K562 (cell line): ENCODE results near the gene HCFC1R1. TPM values are rescaled to one million over a fixed set of nuclear protein-coding genes. Genes with fewer than 3 reads are reported as not detected.
A peak's percentile ranks its signal among the peaks of the same experiment; 100 is the strongest.

Experiments
- CCAR2 ChIP-seq: fragments of 200-400 bp; formaldehyde crosslinking; IDR thresholded peaks from 2 replicates; pipeline ENCODE4 v1.6.1; 2017; ENCODE audit warnings: mild to moderate bottlenecking, low read depth, low read length
- HDAC2 ChIP-seq: fragments of 450-650 bp; IDR thresholded peaks from 2 replicates; pipeline ENCODE4 v1.6.1; 2016; ENCODE audit warnings: mild to moderate bottlenecking
- HLTF ChIP-seq: fragments of 450-650 bp; IDR thresholded peaks from 2 replicates; pipeline ENCODE4 v1.6.1; 2016
- MAFK ChIP-seq: IDR thresholded peaks from 2 replicates; pipeline ENCODE4 v1.6.1; 2011; ENCODE audit warnings: low read length, improper control_type of control experiment
- MEIS2 ChIP-seq: fragments of 450-650 bp; IDR thresholded peaks from 2 replicates; pipeline ENCODE4 v1.6.1; 2014; ENCODE audit warnings: mild to moderate bottlenecking; ENCODE audit not compliant: partially characterized antibody
- MTA1 ChIP-seq: fragments of 450-650 bp; IDR thresholded peaks from 2 replicates; pipeline ENCODE4 v1.6.1; 2017; ENCODE audit warnings: borderline replicate concordance
- NCOA6 ChIP-seq: fragments of 450-650 bp; IDR thresholded peaks from 2 replicates; pipeline ENCODE4 v1.6.1; 2017; ENCODE audit warnings: mild to moderate bottlenecking
- NCOR1 ChIP-seq: fragments of 450-650 bp; IDR thresholded peaks from 2 replicates; pipeline ENCODE4 v1.6.1; 2016; ENCODE audit warnings: mild to moderate bottlenecking, moderate library complexity
- NFIX ChIP-seq: fragments of 250-450 bp; sonication (Bioruptor Pico); IDR thresholded peaks from 2 replicates; pipeline ENCODE4 v1.4.0; 2020; ENCODE audit warnings: low read depth, mild to moderate bottlenecking, moderate library complexity
- POLR2B ChIP-seq: fragments of 450-650 bp; IDR thresholded peaks from 2 replicates; pipeline ENCODE4 v1.6.1; 2018; ENCODE audit warnings: low read depth; ENCODE audit not compliant: partially characterized antibody
- POLR3A ChIP-seq: IDR thresholded peaks from 2 replicates; pipeline ENCODE4 v1.6.1; 2011; ENCODE audit warnings: borderline replicate concordance, mild to moderate bottlenecking, moderate library complexity; ENCODE audit not compliant: insufficient read length, insufficient read depth; ENCODE audit errors: extremely low read depth
- PTTG1 ChIP-seq: fragments of 450-650 bp; IDR thresholded peaks from 2 replicates; pipeline ENCODE4 v1.6.1; 2016; ENCODE audit warnings: low read depth, mild to moderate bottlenecking, missing genetic modification characterization, missing compliant biosample characterization
- RFX1 ChIP-seq: fragments of 450-650 bp; IDR thresholded peaks from 2 replicates; pipeline ENCODE4 v1.6.1; 2016; ENCODE audit warnings: mild to moderate bottlenecking, moderate library complexity
- SMAD3 ChIP-seq: fragments of 450-650 bp; formaldehyde crosslinking; conservative IDR thresholded peaks from 2 replicates; pipeline ENCODE4 v1.4.0; 2020; ENCODE audit warnings: mild to moderate bottlenecking
- YY1 ChIP-seq, 3 experiments: IDR thresholded peaks; 2 replicates each; pipeline ENCODE4 v1.6.1; 2011; ENCODE audit warnings: low read length in 2 of 3, mild to moderate bottlenecking in 2 of 3, moderate library complexity in 2 of 3, borderline replicate concordance in 1 of 3, control low read depth in 1 of 3, low read depth in 1 of 3; ENCODE audit not compliant: insufficient read depth in 3 of 3, insufficient replicate concordance in 2 of 3, control insufficient read depth in 1 of 3, insufficient read length in 1 of 3; ENCODE audit errors: extremely low read depth in 1 of 3
- ZC3H11A ChIP-seq: IDR thresholded peaks from 2 replicates; pipeline ENCODE4 v1.6.1; 2012; ENCODE audit warnings: low read depth, low read length, improper control_type of control experiment
- ZKSCAN1 ChIP-seq: fragments of 150-350 bp; IDR thresholded peaks from 2 replicates; pipeline ENCODE4 v1.6.1; 2016; ENCODE audit warnings: low read depth, low read length
- ZNF24 ChIP-seq: fragments of 450-650 bp; IDR thresholded peaks from 2 replicates; pipeline ENCODE4 v1.6.1; 2016
- ZNF324 ChIP-seq: fragments of 250-450 bp; sonication (Bioruptor Pico); IDR thresholded peaks from 2 replicates; pipeline ENCODE4 v1.4.0; 2020; ENCODE audit warnings: mild to moderate bottlenecking
- polyA plus RNA-seq, 8 experiments: library from polyadenylated mRNA; depleted of rRNA in 4 of 8; stranded (reverse) in 5 of 8; unstranded in 3 of 8; fragments of >200 nt; fragmentation: Nextera tagmentation in 2 of 8; fragmentation: Illumina TruSeq in 1 of 8; extraction: Ambion mirVana in 2 of 8; extraction: Trizol in 1 of 8; gene quantifications; 2 replicates each; pipeline versions ENCODE4 v1.2.1 to v1.2.3, GENCODE V29; 2011 to 2014; ENCODE audit warnings: inconsistent platforms in 1 of 8, missing spikeins in 1 of 8
- total RNA-seq, 7 experiments: library from RNA; depleted of rRNA in 6 of 7; stranded (reverse); fragments of >200 nt in 6 of 7; fragmentation: Illumina TruSeq in 2 of 7; extraction: Trizol in 2 of 7; gene quantifications; 2 replicates each; pipeline versions ENCODE4 v1.2.1 to v1.2.3, GENCODE V29; 2011 to 2021; ENCODE audit warnings: low replicate concordance in 1 of 7
- TF ChIP-seq, protein P1 (sequence below): fragments of 450-650 bp; IDR thresholded peaks from 2 replicates; pipeline ENCODE4 v1.6.1; 2016
- TF ChIP-seq, protein P2 (sequence below): fragments of 450-650 bp; IDR thresholded peaks from 2 replicates; pipeline ENCODE4 v1.6.1; 2018; ENCODE audit not compliant: partially characterized antibody
- TF ChIP-seq, protein P3 (sequence below): fragments of 250-450 bp; sonication (Bioruptor Pico); IDR thresholded peaks from 2 replicates; pipeline ENCODE4 v1.6.1; 2021; ENCODE audit warnings: mild to moderate bottlenecking
- TF ChIP-seq, protein P4 (sequence below), 2 experiments: fragments of 450-650 bp; IDR thresholded peaks; 2 replicates each; pipeline ENCODE4 v1.6.1; 2016

HCFC1R1 gene
- total and polyA plus RNA-seq, 9 of the 15 experiments (the other 6 are each of a cell fraction or from before 2014, with no cell fraction given), result 2.2 to 29.0 (median 11.2) TPM

DNA sequence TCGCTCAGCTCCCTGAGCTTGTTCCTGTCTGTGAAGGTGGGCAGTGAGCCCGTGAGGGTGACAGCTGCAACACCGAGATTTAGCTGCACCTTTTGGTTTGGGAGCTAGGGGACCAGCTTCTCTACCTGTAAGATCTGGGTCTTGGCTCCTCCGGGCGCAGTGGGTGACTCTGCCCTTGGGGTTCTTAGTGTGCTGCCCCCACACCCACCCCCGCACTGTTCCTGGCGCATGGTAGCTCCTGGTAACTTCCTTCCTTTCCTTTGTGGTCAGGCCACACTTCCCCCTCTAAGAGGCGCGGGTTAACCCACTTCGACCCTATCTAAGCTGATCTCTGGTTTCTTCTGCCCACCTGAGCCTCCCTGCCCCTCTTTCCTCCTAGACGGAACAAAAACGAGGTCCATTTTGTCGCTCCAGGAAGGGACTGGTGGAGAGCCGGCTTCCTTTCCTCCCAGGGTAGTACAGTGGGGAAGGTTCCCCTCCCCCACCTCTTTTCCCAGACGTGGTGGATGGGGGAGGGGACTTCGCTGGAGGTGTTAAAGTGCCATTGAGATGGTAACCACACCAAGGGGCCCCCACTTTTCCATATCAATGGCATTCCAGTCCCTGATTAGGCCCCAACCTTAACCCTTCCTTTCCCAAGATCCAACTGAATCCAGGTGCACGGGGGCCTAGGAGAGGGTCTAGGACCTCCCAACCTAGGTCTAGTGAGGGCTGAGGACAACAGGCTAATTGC, 15.6 kb downstream of the HCFC1R1 start (continued):
- TF ChIP-seq ZNF324, result no peak
- TF ChIP-seq ZKSCAN1, result peak; percentile 40; the same call in 1 of the 2 replicates
- peak; percentile 43; the same call in 1 of the 2 replicates for TF ChIP-seq ZNF24
- TF ChIP-seq HDAC2, result peak; percentile 66; the same call in 1 of the 2 replicates
- TF ChIP-seq NCOR1, result peak; percentile 48
- TF ChIP-seq, protein P1, sequence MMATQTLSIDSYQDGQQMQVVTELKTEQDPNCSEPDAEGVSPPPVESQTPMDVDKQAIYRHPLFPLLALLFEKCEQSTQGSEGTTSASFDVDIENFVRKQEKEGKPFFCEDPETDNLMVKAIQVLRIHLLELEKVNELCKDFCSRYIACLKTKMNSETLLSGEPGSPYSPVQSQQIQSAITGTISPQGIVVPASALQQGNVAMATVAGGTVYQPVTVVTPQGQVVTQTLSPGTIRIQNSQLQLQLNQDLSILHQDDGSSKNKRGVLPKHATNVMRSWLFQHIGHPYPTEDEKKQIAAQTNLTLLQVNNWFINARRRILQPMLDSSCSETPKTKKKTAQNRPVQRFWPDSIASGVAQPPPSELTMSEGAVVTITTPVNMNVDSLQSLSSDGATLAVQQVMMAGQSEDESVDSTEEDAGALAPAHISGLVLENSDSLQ, result 0 out of 2 replicates have a peak, but pooled peaks have one; percentile 32
- TF ChIP-seq HLTF, result no peak; the same call in 1 of the 2 replicates
- TF ChIP-seq RFX1, result no peak; the same call in 1 of the 2 replicates
- TF ChIP-seq, protein P2, sequence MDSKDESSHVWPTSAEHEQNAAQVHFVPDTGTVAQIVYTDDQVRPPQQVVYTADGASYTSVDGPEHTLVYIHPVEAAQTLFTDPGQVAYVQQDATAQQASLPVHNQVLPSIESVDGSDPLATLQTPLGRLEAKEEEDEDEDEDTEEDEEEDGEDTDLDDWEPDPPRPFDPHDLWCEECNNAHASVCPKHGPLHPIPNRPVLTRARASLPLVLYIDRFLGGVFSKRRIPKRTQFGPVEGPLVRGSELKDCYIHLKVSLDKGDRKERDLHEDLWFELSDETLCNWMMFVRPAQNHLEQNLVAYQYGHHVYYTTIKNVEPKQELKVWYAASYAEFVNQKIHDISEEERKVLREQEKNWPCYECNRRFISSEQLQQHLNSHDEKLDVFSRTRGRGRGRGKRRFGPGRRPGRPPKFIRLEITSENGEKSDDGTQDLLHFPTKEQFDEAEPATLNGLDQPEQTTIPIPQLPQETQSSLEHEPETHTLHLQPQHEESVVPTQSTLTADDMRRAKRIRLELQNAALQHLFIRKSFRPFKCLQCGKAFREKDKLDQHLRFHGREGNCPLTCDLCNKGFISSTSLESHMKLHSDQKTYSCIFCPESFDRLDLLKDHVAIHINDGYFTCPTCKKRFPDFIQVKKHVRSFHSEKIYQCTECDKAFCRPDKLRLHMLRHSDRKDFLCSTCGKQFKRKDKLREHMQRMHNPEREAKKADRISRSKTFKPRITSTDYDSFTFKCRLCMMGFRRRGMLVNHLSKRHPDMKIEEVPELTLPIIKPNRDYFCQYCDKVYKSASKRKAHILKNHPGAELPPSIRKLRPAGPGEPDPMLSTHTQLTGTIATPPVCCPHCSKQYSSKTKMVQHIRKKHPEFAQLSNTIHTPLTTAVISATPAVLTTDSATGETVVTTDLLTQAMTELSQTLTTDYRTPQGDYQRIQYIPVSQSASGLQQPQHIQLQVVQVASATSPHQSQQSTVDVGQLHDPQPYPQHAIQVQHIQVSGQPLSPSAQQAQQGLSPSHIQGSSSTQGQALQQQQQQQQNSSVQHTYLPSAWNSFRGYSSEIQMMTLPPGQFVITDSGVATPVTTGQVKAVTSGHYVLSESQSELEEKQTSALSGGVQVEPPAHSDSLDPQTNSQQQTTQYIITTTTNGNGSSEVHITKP, result peak; percentile 73
- TF ChIP-seq SMAD3 (CRISPR knock-in tag), result no peak
- TF ChIP-seq, protein P3, sequence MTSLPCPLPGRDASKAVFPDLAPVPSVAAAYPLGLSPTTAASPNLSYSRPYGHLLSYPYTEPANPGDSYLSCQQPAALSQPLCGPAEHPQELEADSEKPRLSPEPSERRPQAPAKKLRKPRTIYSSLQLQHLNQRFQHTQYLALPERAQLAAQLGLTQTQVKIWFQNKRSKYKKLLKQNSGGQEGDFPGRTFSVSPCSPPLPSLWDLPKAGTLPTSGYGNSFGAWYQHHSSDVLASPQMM (CRISPR knock-in tag), result no peak
- no peak for TF ChIP-seq POLR2B
- no peak for TF ChIP-seq MAFK
- TF ChIP-seq NFIX (CRISPR knock-in tag), result no peak
- TF ChIP-seq YY1 (IDR thresholded peaks at IDR 0.05; ENCODE audit: borderline replicate concordance in 1 of 3, control insufficient read depth in 1 of 3, extremely low read depth in 1 of 3, insufficient read depth in 3 of 3, insufficient read length in 1 of 3, insufficient replicate concordance in 2 of 3, low read depth in 1 of 3, low read length in 2 of 3), result no peak
- TF ChIP-seq POLR3A, result no peak
- TF ChIP-seq, protein P4, sequence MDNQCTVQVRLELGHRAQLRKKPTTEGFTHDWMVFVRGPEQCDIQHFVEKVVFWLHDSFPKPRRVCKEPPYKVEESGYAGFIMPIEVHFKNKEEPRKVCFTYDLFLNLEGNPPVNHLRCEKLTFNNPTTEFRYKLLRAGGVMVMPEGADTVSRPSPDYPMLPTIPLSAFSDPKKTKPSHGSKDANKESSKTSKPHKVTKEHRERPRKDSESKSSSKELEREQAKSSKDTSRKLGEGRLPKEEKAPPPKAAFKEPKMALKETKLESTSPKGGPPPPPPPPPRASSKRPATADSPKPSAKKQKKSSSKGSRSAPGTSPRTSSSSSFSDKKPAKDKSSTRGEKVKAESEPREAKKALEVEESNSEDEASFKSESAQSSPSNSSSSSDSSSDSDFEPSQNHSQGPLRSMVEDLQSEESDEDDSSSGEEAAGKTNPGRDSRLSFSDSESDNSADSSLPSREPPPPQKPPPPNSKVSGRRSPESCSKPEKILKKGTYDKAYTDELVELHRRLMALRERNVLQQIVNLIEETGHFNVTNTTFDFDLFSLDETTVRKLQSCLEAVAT (IDR thresholded peaks at IDR 0.05), result peak; percentile 57 to 68; a peak in 2 of 4 replicates
- TF ChIP-seq ZC3H11A, result no peak
- no peak for TF ChIP-seq NCOA6
- TF ChIP-seq PTTG1 (tag), result no peak
- peak; percentile 65; the same call in 1 of the 2 replicates for TF ChIP-seq MTA1
- no peak for TF ChIP-seq CCAR2
- TF ChIP-seq MEIS2, result no peak
